Ovary (tissue), 9 donors: ENCODE results near the gene ABL2. TPM values are rescaled to one million over a fixed set of nuclear protein-coding genes. Genes with fewer than 3 reads are reported as not detected.

Experiments used
- DNase-seq, 5 donors: peaks; one replicate each; pipeline ENCODE4 v3.0.0-alpha.2; 2019 to 2020
- H3K27ac ChIP-seq, 2 donors: fragments of 200-600 bp; one replicate each; pipeline versions ENCODE4 v1.5.1 to v1.8.0; 2019 to 2022
- H3K27me3 ChIP-seq: fragments of 200-600 bp; one replicate; pipeline ENCODE4 v1.8.0; 2022
- H3K36me3 ChIP-seq: fragments of 200-600 bp; sonication (generic); one replicate; pipeline ENCODE4 v1.5.1; 2019
- H3K4me1 ChIP-seq: one replicate; pipeline ENCODE4 v1.8.1; 2013; ENCODE audit warnings: mild to moderate bottlenecking, moderate library complexity; ENCODE audit not compliant: insufficient read depth
- H3K4me3 ChIP-seq: fragments of 200-600 bp; sonication (generic); one replicate; pipeline ENCODE4 v1.5.1; 2017
- H3K9me3 ChIP-seq, 2 donors: fragments of 200-600 bp in 1 of 2; sonication (generic) in 1 of 2; one replicate each; pipeline versions ENCODE4 v1.5.1 to v1.8.1; 2013 to 2019; ENCODE audit warnings: mild to moderate bottlenecking in 1 of 2, moderate library complexity in 1 of 2
- CTCF ChIP-seq, 3 donors: fragments of 450-650 bp in 2 of 3; fragments of 200-600 bp in 1 of 3; IDR thresholded peaks; one replicate each; pipeline versions ENCODE4 v1.5.1 to v1.8.0; 2016 to 2022; ENCODE audit warnings: antibody characterized with exemption in 3 of 3, mild to moderate bottlenecking in 1 of 3
- EP300 ChIP-seq: sonication (generic); formaldehyde crosslinking; IDR thresholded peaks from one replicate; pipeline ENCODE4 v1.6.1; 2017; ENCODE audit warnings: antibody characterized with exemption
- POLR2A ChIP-seq: fragments of 450-650 bp; IDR thresholded peaks from one replicate; pipeline ENCODE4 v1.6.1; 2017; ENCODE audit warnings: antibody characterized with exemption, mild to moderate bottlenecking, moderate library complexity
- WGBS, 3 donors: extraction: QIAGEN DNeasy Blood & Tissue Kit in 1 of 3; methylation state at CpG; one replicate each; pipeline versions ENCODE4 v1.1.5 to v1.1.7; 2013 to 2017; 5-methylcytosine and 5-hydroxymethylcytosine counted together
- intact Hi-C, 4 donors: fragments of 100-400 bp; cut with DNase I; formaldehyde crosslinking; loops; one replicate each; pipeline versions ENCODE4 v1.11.0 to v1.15.1; 2022 to 2023
- polyA plus RNA-seq, 2 donors: library from polyadenylated mRNA; stranded (reverse); fragments of 200-250 nt in 1 of 2; fragments of 350-450 nt in 1 of 2; fragmentation: Illumina TruSeq in 1 of 2; extraction: RNeasy Lipid Tissue Mini Kit (QIAGEN cat#74804) in 1 of 2; gene quantifications; one replicate each; pipeline ENCODE4 v1.2.3, GENCODE V29; 2013 to 2014
- total RNA-seq, 7 donors: library from RNA; depleted of rRNA in 2 of 7; stranded (reverse); fragments of >200 nt in 2 of 7; fragmentation: NEBNext Ultra II Directional in 3 of 7; extraction: Animal tissue kit (Norgen Biotek cat#: 25700) in 3 of 7; gene quantifications; one replicate each; pipeline versions ENCODE4 v1.1.0 to v1.2.4, GENCODE V29; 2016 to 2023
- donor health status: DM: no; HTN: no; CAD: no; lungs with moderate emphysema.
- donor health status: DM: no; HTN: no; CAD: no.
- donor health status: Bipolar disorder and iron deficiency.
- donor health status: DM: yes; HTN: yes; CAD: no.
- donor health status: DM: no; HTN: no; CAD: no.
- donor health status: DM: yes; HTN: yes; CAD: no.

ABL2 gene
- total and polyA plus RNA-seq, 9 donors = 4.1 to 22.7 (median 14.6) TPM

GRCh38 chr1:179264507-179264906, 35.0 kb upstream of the ABL2 start:
- no peak for TF ChIP-seq EP300
- TF ChIP-seq POLR2A = no peak
- no peak for TF ChIP-seq CTCF (IDR thresholded peaks at IDR 0.05)

DNA sequence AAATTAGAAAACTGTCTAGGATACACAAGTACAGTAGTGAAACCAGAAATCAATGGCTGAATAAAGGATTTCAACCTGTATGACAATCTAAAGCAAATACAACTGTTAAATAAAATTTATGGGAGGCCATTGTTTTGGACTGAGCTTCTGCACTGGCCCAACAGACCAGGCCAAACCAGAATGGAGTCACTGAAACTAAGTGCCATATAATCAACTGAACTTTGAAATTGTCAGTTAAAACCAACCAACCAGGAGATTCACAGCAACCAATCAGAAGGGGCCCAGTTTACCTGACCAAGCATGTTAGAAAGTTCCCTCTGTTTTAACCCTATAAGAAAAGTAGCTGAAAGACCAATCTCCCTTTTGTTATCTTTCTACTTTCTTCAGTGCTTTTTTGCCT, 33.6 kb upstream of the ABL2 start:
- Histone ChIP-seq H3K9me3 (no peaks in the 10 kb centered on the region), H3K4me1 (no peaks in the 10 kb centered on the region), H3K36me3 (no peaks in the 10 kb centered on the region), H3K27me3 (no peaks in the 10 kb centered on the region), H3K27ac (no peak overlapping the region), H3K4me3 (no peak overlapping the region)
- TF ChIP-seq CTCF (IDR thresholded peaks at IDR 0.05) = no peak
- no peak for TF ChIP-seq EP300
- no peak for TF ChIP-seq POLR2A
- no peak for DNase-seq
- intact Hi-C loops = no loop called here

More at GRCh38 chr1:179264507-179264906, 35.0 kb upstream of the ABL2 start:
- DNase-seq = no peak
- no peak overlapping the region for H3K4me3 ChIP-seq
- H3K27me3 ChIP-seq = no peaks in the 10 kb centered on the region
- 44 to 47% (median 45%) methylated on average over 3 of the region's 3 CpGs for WGBS, 3 donors
- H3K36me3 ChIP-seq = no peaks in the 10 kb centered on the region
- no peaks in the 10 kb centered on the region for H3K4me1 ChIP-seq
- no peak overlapping the region for H3K27ac ChIP-seq
- intact Hi-C loops = no loop called here
- H3K9me3 ChIP-seq = no peaks in the 10 kb centered on the region

DNA sequence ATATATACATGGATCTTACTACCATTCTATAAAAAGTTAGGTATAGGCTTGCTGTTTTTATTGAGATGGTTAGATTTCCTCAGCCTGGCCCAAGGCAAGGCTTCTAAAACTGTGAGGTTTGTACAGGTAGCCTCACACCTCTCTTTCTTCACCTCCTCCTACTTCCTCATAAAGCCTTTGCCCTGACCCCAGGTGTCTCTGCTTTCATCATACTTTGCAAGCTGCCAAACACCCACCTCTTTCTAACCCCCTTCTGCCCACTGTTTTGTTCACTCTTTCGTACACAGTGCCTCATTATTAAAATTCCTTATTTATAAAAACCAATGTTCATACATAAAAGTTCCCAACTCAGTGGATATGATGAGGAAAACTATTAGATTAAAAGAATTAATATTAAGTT, 32.7 kb upstream of the ABL2 start:
- Histone ChIP-seq H3K27ac (no peak overlapping the region), H3K4me3 (no peak overlapping the region), H3K27me3 (no peaks in the 10 kb centered on the region), H3K36me3 (no peaks in the 10 kb centered on the region), H3K9me3 (no peaks in the 10 kb centered on the region), H3K4me1 (no peaks in the 10 kb centered on the region)
- TF ChIP-seq CTCF (IDR thresholded peaks at IDR 0.05) (no peak), EP300 (no peak), POLR2A (no peak)
- no peak for DNase-seq
- intact Hi-C loops = no loop called here
- 91 to 94% (median 92%) methylated on average over 1 of the region's 1 CpG for WGBS, 3 donors

DNA sequence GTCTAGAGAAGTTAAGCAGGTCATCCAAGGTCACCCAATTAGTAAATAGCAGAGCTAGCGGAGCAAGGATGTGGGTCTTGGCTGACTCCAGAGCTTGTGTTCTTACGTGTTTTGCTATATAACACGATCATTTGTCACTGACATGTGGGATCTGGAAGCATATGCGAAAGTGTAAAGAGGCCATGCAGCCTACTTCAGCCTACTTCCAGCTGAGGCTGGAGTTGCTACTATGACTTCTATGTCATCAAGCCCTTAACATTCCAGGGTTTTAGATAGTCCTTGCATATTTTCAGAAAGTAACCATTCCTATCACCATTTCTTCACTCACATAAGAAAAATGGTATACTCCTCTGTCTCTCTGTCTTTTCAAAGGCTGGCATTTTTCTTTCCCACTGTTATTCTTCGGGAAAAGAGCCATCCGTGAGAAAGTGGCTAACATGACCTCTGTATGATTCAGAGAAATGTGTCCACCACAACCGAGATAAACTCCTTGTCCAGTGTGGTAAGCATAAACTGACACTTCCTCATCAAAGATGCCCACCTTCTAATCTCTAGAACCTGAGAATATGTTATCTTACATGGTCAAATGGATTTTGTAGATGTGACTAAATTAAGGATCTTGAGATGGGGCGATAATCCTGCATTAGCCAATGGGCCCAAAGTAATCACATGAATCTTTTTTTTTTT, 24.0 kb upstream of the ABL2 start:
- Histone ChIP-seq H3K4me3 (no peak overlapping the region), H3K27ac (no peak overlapping the region), H3K36me3 (no peaks in the 10 kb centered on the region), H3K4me1 (no peaks in the 10 kb centered on the region), H3K27me3 (no peaks in the 10 kb centered on the region), H3K9me3 (no peaks in the 10 kb centered on the region)
- 60 to 68% (median 62%) methylated on average over 8 of the region's 8 CpGs for WGBS, 3 donors
- intact Hi-C loops = no loop called here
- no peak for DNase-seq
- TF ChIP-seq POLR2A = no peak
- TF ChIP-seq EP300 = no peak
- TF ChIP-seq CTCF (IDR thresholded peaks at IDR 0.05) = no peak
